NT2/D1 (cell line): Measurements from ENCODE around the gene TAL2.

ENCODE experiments used
- SUZ12 ChIP-seq: IDR thresholded peaks from 2 replicates; pipeline ENCODE4 v1.6.1; 2011; ENCODE audit not compliant: insufficient read length, insufficient read depth; ENCODE audit errors: extremely low read depth
- YY1 ChIP-seq: IDR thresholded peaks from 2 replicates; pipeline ENCODE4 v1.6.1; 2011; ENCODE audit not compliant: insufficient read length, insufficient read depth
- ZNF274 ChIP-seq: IDR thresholded peaks from 2 replicates; pipeline ENCODE4 v1.6.1; 2011; ENCODE audit warnings: mild to moderate bottlenecking, low read depth, low read length

DNA sequence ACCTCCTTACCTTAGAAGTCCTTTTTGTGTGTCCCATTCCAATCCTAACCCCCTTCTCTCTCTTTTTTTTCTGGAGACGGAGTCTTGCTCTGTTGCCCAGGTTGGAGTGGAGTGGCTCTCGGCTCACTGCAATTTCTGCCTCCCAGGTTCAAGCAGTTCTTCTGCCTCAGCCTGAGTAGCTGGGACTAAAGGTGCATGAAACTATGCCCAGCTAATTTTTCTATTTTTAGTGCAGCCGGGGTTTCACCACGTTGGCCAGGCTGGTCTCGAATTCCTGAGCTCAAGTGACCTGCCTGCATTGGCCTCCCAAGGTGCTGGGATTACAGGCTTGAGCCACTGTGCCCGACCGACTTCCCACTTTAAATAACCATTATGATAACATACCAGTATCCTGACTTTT is 49.6 kb downstream of the TAL2 start:
- no peak for TF ChIP-seq YY1
- no peak for TF ChIP-seq SUZ12
- TF ChIP-seq ZNF274, result no peak
